NT2/D1 (cell line): ENCODE data around the gene RPUSD4.

Source experiments
- DNase-seq: peaks from one replicate; pipeline ENCODE4 v3.0.0-alpha.2; 2011; ENCODE audit warnings: low read depth, low spot score
- H3K27me3 ChIP-seq: 2 replicates; pipeline ENCODE4 v1.6.0; 2011; ENCODE audit warnings: mild to moderate bottlenecking; ENCODE audit not compliant: insufficient read length, insufficient read depth
- H3K36me3 ChIP-seq: 2 replicates; pipeline ENCODE4 v1.6.1; 2011; ENCODE audit warnings: mild to moderate bottlenecking, low read length, mixed read lengths; ENCODE audit not compliant: insufficient read depth, insufficient read length
- H3K4me1 ChIP-seq: 2 replicates; pipeline ENCODE4 v1.5.1; 2011; ENCODE audit not compliant: insufficient read depth, insufficient read length
- H3K4me3 ChIP-seq: 2 replicates; pipeline ENCODE4 v1.5.1; 2011; ENCODE audit warnings: low read depth; ENCODE audit not compliant: insufficient read length
- H3K9ac ChIP-seq: 2 replicates; pipeline ENCODE4 v1.6.0; 2011; ENCODE audit warnings: low read depth; ENCODE audit not compliant: insufficient read length
- H3K9me3 ChIP-seq: 2 replicates; pipeline ENCODE4 v1.5.1; 2011; ENCODE audit warnings: mild to moderate bottlenecking, low read length; ENCODE audit not compliant: insufficient read depth
- SUZ12 ChIP-seq: IDR thresholded peaks from 2 replicates; pipeline ENCODE4 v1.6.1; 2011; ENCODE audit not compliant: insufficient read length, insufficient read depth; ENCODE audit errors: extremely low read depth
- YY1 ChIP-seq: IDR thresholded peaks from 2 replicates; pipeline ENCODE4 v1.6.1; 2011; ENCODE audit not compliant: insufficient read length, insufficient read depth
- ZNF274 ChIP-seq: IDR thresholded peaks from 2 replicates; pipeline ENCODE4 v1.6.1; 2011; ENCODE audit warnings: mild to moderate bottlenecking, low read depth, low read length

Gene RPUSD4

GRCh38 chr11:126224647-126225294 lies 13.3 kb upstream of the RPUSD4 start:
- H3K27me3 ChIP-seq = no peaks in the 10 kb centered on the region
- no peak overlapping the region for H3K4me3 ChIP-seq
- H3K4me1 ChIP-seq = no peaks in the 10 kb centered on the region
- TF ChIP-seq ZNF274 (no peak), YY1 (no peak)
- H3K36me3 ChIP-seq = peaks cover 2% of the 10 kb centered on the region
- no peak for DNase-seq
- no peak overlapping the region for H3K9ac ChIP-seq
- H3K9me3 ChIP-seq = peaks cover 9% of the 10 kb centered on the region

GRCh38 chr11:126219547-126219946 lies 8.1 kb upstream of the RPUSD4 start:
- Histone ChIP-seq H3K4me3 (no peak overlapping the region), H3K36me3 (peaks cover 3% of the 10 kb centered on the region), H3K9me3 (no peaks in the 10 kb centered on the region), H3K27me3 (no peaks in the 10 kb centered on the region), H3K9ac (no peak overlapping the region), H3K4me1 (no peaks in the 10 kb centered on the region)
- TF ChIP-seq YY1 = no peak
- TF ChIP-seq ZNF274 = no peak
- TF ChIP-seq SUZ12 = no peak
- DNase-seq = no peak

- Histone ChIP-seq H3K36me3 (peaks cover 3% of the 10 kb centered on the region), H3K27me3 (no peaks in the 10 kb centered on the region), H3K4me1 (no peaks in the 10 kb centered on the region), H3K4me3 (no peak overlapping the region), H3K9me3 (no peaks in the 10 kb centered on the region), H3K9ac (no peak overlapping the region)
- TF ChIP-seq YY1 = no peak
- no peak for TF ChIP-seq SUZ12
- TF ChIP-seq ZNF274 = no peak
- no peak for DNase-seq
Observed at GRCh38 chr11:126217491-126217890, 6.0 kb upstream of the RPUSD4 start.

GRCh38 chr11:126216526-126217305 lies 5.3 kb upstream of the RPUSD4 start:
- no peak overlapping the region for H3K4me3 ChIP-seq
- no peaks in the 10 kb centered on the region for H3K9me3 ChIP-seq
- no peaks in the 10 kb centered on the region for H3K4me1 ChIP-seq
- H3K36me3 ChIP-seq = peaks cover 3% of the 10 kb centered on the region
- no peak for DNase-seq
- H3K9ac ChIP-seq = no peak overlapping the region
- no peak for TF ChIP-seq YY1
- no peak for TF ChIP-seq SUZ12
- no peak for TF ChIP-seq ZNF274
- H3K27me3 ChIP-seq = no peaks in the 10 kb centered on the region

- no peak for DNase-seq
- Histone ChIP-seq H3K4me1 (peaks cover 3% of the 10 kb centered on the region), H3K9ac (no peak overlapping the region), H3K36me3 (peaks cover 12% of the 10 kb centered on the region), H3K27me3 (no peaks in the 10 kb centered on the region), H3K9me3 (no peaks in the 10 kb centered on the region), H3K4me3 (no peak overlapping the region)
- TF ChIP-seq ZNF274 = no peak
- TF ChIP-seq SUZ12 = no peak
- no peak for TF ChIP-seq YY1
Observed at GRCh38 chr11:126214841-126215240, 3.4 kb upstream of the RPUSD4 start.

- no peaks in the 10 kb centered on the region for H3K9me3 ChIP-seq
- peaks cover 16% of the 10 kb centered on the region for H3K36me3 ChIP-seq
- H3K9ac ChIP-seq = no peak overlapping the region
- TF ChIP-seq ZNF274 = no peak
- no peak for TF ChIP-seq YY1
- TF ChIP-seq SUZ12 = no peak
- H3K27me3 ChIP-seq = no peaks in the 10 kb centered on the region
- DNase-seq = no peak
- no peak overlapping the region for H3K4me3 ChIP-seq
- peaks cover 3% of the 10 kb centered on the region for H3K4me1 ChIP-seq
Observed at GRCh38 chr11:126214441-126214840, 3.0 kb upstream of the RPUSD4 start.

- no peak for TF ChIP-seq YY1
- no peak for TF ChIP-seq ZNF274
- TF ChIP-seq SUZ12 = no peak
- peak overlapping the region; percentile 90 for H3K4me3 ChIP-seq
- H3K36me3 ChIP-seq = peaks cover 37% of the 10 kb centered on the region
- no peaks in the 10 kb centered on the region for H3K9me3 ChIP-seq
- peak overlapping the region; percentile 94 for H3K9ac ChIP-seq
- peaks cover 3% of the 10 kb centered on the region for H3K4me1 ChIP-seq
- no peaks in the 10 kb centered on the region for H3K27me3 ChIP-seq
- DNase-seq = no peak
Observed at GRCh38 chr11:126212089-126212660, 725 bp upstream of the RPUSD4 start.
